GM21515 (cell line): ENCODE measurements around the gene SCRN3.
"Not testable (repeated sequence)": the region's sequence is repeated elsewhere in the genome, so short reads cannot be mapped to it uniquely, and the experiment has no call there.

Experiments
- ATAC-seq: cut with Tn5 transposase; IDR thresholded peaks from one replicate; pipeline ENCODE4 v1.9.1; 2021; ENCODE audit not compliant: unreplicated experiment

SCRN3 gene, protein sequence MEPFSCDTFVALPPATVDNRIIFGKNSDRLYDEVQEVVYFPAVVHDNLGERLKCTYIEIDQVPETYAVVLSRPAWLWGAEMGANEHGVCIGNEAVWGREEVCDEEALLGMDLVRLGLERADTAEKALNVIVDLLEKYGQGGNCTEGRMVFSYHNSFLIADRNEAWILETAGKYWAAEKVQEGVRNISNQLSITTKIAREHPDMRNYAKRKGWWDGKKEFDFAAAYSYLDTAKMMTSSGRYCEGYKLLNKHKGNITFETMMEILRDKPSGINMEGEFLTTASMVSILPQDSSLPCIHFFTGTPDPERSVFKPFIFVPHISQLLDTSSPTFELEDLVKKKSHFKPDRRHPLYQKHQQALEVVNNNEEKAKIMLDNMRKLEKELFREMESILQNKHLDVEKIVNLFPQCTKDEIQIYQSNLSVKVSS

GRCh38 chr2:174395284-174395968 lies at the start of gene SCRN3:
SCRN3 (plus strand) TSS chr2:174395730; CDS start chr2:174398284, 2,554 bp downstream.
- peak; percentile 97 for ATAC-seq

DNA sequence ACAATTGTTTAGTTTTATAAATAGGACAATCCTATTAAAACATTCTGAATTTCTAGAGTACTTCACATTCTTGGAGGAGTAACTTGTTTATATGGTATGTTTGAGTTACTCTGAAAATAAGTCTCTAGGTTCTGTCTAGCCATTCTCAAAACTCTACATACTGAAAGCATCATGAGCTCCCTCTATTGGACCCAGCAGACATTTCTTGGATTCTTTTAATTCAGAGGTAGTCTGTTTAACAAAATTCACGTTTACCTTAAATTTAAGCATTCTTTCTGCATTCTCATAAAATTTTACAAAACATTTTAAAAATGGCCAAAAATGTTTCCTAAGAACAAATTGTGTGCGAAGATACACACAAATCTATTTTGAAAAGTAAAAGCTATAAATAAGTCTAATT lies 45.5 kb upstream of the SCRN3 start:
- no peak for ATAC-seq

GRCh38 chr2:174350593-174351181 lies 44.8 kb upstream of the SCRN3 start:
- no peak for ATAC-seq

DNA sequence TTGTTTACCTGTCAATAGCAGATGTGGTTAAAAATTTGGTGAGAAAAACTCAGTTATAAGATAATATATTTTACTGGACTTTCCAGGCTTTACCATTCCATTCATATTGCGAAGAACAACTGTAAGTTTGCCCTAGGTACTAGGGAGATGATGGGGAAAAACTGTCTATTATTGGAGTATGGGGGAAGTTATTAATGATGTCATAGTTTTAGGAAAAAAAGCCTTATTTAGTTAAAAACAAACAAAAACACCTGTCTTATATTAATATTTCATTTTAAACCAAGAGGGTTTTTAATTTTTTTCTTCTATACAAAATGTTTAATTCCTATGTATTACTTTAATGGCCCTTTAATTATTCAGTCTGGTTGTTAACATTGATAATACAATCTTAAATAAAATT lies 42.5 kb upstream of the SCRN3 start:
- ATAC-seq: no peak

- ATAC-seq: no peak
Measured at GRCh38 chr2:174356347-174356746, 39.2 kb upstream of the SCRN3 start.

- not testable (repeated sequence) for ATAC-seq
Measured at GRCh38 chr2:174359663-174360062, 35.9 kb upstream of the SCRN3 start.

DNA sequence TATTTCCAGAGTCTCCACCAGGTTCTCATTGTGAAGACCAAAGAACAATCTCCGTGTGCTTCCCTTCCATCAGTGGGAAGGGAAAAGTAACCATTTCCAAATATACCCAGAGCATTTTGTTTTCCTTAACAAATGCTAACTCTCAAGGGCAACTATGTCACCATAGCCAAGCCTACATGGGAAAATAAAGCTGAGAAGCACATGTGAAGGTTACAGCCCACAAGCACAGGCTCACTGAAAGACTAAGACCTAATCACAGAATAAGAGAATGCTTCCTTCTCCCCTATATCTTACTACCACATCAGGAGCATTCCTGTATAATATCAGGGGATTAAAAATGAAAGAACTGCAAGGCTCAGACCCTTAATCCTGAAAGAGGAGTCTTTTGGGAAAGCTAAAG lies 32.6 kb upstream of the SCRN3 start:
- ATAC-seq: no peak

DNA sequence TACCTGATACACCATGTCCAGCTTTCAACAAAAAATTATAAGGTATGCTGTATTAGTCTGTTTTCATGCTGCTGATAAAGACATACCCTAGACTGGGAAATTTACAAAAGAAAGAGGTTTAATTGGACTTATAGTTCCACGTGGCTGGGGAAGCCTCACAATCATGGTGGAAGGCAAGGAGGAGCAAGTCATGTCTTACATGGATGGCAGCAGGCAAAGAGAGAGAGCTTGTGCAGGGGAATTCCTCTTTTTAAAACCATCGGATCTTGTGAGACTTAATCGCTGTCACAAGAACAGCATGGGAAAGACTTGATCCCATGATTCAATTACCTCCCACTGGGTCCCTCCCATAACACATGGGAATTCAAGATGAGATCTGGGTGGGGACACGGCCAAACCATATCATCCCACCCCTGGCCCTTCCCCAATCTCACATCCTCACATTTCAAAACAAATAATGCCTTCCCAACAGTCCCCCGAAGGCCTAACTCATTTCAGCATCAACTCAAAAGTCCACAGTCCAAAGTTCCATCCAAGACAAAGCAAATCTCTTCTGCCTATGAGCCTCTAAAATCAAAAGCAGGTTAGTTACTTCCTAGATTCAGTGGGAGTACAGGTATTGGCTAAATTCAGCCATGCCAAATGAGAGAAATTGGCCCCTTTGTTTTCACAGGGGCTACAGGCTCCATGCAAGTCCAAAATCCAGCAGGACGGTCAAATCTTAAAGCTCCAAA lies 31.9 kb upstream of the SCRN3 start:
- not testable (repeated sequence) for ATAC-seq

- no peak for ATAC-seq
Measured at GRCh38 chr2:174364628-174365027, 30.9 kb upstream of the SCRN3 start.

DNA sequence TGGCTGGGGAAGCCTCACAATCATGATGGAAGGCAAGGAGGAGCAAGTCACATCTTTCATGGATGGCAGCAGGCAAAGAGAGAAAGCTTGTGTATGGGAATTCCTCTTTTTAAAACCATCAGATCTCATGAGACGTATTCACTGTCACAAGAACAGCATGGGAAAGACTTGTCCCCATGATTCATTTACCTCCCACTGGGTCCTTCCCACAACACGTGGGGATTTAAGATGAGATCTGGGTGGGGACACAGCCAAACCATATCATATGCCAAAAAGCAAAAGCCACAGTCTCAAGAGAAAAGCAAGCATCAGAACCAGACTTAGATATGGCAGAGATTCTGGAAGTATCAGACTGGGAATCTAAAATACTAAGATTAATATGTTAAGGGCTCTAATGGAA lies 30.0 kb upstream of the SCRN3 start:
- no peak for ATAC-seq

DNA sequence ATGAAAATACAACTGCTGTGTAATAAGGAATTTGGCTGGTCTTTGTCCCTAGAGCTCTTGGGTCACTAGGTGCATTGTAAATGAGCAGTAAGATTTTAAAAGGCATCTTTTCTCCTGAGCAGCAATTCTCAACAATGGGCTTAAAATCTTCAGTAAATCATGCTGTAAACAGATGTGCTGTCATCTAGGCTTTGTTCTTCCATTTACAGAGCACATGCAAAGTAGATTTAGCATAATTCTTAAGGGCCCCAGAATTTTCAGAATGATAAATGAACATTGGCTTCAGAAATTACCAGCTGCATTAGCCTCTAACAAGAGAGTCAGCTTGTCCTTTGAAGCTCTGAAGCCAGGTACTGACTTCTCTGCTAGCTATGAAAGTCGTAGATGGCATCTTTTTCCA lies 26.8 kb upstream of the SCRN3 start:
- ATAC-seq: no peak

- no peak for ATAC-seq
Measured at GRCh38 chr2:174376967-174377366, 18.6 kb upstream of the SCRN3 start.

DNA sequence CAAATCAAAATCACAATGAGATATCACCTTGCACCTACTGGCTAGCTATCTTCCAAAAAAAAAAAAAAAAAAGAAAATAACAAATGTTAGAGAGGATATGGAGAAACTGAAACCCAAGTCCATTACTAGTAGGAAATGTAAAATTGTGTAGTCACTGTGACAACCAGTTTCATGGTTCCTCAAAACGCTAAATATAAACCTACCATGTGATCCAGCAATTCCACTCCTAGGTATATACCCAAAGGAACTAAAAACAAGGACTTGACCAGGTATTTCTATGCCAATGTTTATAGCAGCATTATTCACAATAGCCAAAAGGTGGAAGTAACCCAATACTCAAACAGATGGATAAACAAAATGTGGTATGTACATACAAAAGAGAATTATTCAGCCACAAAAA lies 11.7 kb upstream of the SCRN3 start:
- no peak for ATAC-seq

GRCh38 chr2:174385201-174385600 lies 10.3 kb upstream of the SCRN3 start:
- no peak for ATAC-seq

GRCh38 chr2:174388706-174389105 lies 6.8 kb upstream of the SCRN3 start:
- not testable (repeated sequence) for ATAC-seq

GRCh38 chr2:174389542-174389941 lies 6.0 kb upstream of the SCRN3 start:
- ATAC-seq: no peak

GRCh38 chr2:174390303-174390702 lies 5.2 kb upstream of the SCRN3 start:
- ATAC-seq: not testable (repeated sequence)

- ATAC-seq: no peak
Measured at GRCh38 chr2:174392706-174393105, 2.8 kb upstream of the SCRN3 start.

GRCh38 chr2:174395969-174396630 lies 570 bp downstream of the SCRN3 start:
- ATAC-seq: no peak

DNA sequence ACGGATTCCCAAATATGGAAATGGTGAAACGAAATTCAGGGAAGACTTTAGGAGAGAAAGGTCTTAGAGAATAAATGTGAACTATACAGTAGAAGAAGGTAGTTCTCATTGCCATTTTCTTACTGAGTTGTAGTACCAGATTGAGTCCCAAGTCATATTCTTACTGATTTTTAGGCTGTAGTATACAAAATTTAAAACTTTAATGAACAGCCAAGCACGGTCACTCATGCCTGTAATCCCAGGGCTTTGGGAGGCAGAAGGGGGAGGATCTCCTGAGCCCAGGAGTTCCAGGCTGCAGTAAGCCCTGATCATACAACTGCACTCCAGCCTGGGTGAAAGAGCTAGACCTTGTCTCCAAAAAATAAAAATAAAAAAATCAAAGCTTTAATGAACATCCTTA lies 2.2 kb downstream of the SCRN3 start:
- no peak for ATAC-seq

DNA sequence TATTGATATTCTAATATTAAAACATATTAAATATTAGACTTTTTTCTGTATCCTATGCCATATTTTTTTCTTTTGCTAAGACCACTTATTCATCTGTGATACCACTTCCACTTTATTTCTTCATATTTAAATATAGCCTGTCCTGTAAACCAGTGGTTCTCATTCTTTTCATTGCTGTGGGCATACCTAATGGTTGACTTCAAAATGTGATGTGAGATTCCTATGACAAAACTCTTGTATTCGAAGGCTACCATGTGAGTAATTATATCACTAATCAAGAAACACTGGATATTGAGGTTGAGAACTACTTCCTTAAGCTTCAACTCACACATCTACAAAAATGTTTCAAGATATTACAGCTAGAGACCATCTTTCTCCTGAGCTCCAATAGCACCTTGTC lies 3.6 kb downstream of the SCRN3 start:
- no peak for ATAC-seq
